H1 (cell line): ENCODE data around the gene RERG. TPM values are rescaled to one million over a fixed set of nuclear protein-coding genes. Genes with fewer than 3 reads are reported as not detected.

Source experiments
- CTCF ChIA-PET: fragments of 300-600 bp; sonication (Branson Sonifier 250); formaldehyde crosslinking; loops from one replicate; lab custom pipeline; 2021; ENCODE audit not compliant: partially characterized antibody; lab: Charles Lee
- POLR2A ChIA-PET: fragments of 300-600 bp; sonication (Branson Sonifier 250); formaldehyde crosslinking; loops from one replicate; lab custom pipeline; 2021; ENCODE audit warnings: inconsistent platforms; ENCODE audit not compliant: partially characterized antibody; lab: Charles Lee
- DNase-seq, 2 experiments: peaks; one replicate each; pipeline versions ENCODE4 v3.0.0 to v3.0.0-alpha.2; 2010 to 2022; ENCODE audit warnings: low spot score in 2 of 2, low read depth in 1 of 2, mixed read lengths in 1 of 2
- FAIRE-seq: peaks from 2 replicates; lab custom pipeline; 2011; peaks lifted over from hg19 to GRCh38; lab: Jason Lieb, UNC
- H2AFZ ChIP-seq: 2 replicates; pipeline ENCODE4 v1.8.1; 2012; ENCODE audit warnings: low read length, inconsistent platforms
- H2AK5ac ChIP-seq: 2 replicates; pipeline ENCODE4 v1.6.1; 2013; ENCODE audit warnings: low read depth, low read length
- H2BK120ac ChIP-seq: replicated peaks from 2 replicates; pipeline ENCODE3; 2013; ENCODE audit warnings: low read depth, low read length, inconsistent platforms
- H2BK12ac ChIP-seq: 2 replicates; pipeline ENCODE4 v1.6.1; 2013; ENCODE audit warnings: low read depth, low read length
- H2BK15ac ChIP-seq: 2 replicates; pipeline ENCODE4 v1.6.1; 2013; ENCODE audit warnings: low read length
- H2BK20ac ChIP-seq: 2 replicates; pipeline ENCODE4 v1.6.1; 2013; ENCODE audit warnings: low read length
- H2BK5ac ChIP-seq: 2 replicates; pipeline ENCODE4 v1.6.1; 2013; ENCODE audit warnings: low read depth, low read length
- H3K14ac ChIP-seq: 2 replicates; pipeline ENCODE4 v1.6.1; 2013; ENCODE audit warnings: inconsistent platforms; ENCODE audit not compliant: insufficient read length
- H3K18ac ChIP-seq: 2 replicates; pipeline ENCODE4 v1.6.1; 2013; ENCODE audit warnings: low read length; ENCODE audit errors: extremely low read depth
- H3K23ac ChIP-seq: 2 replicates; pipeline ENCODE4 v1.6.1; 2013; ENCODE audit warnings: inconsistent platforms; ENCODE audit not compliant: insufficient read length
- H3K23me2 ChIP-seq: 2 replicates; pipeline ENCODE4 v1.6.1; 2013; ENCODE audit warnings: low read depth, low read length
- H3K27ac ChIP-seq: 2 replicates; pipeline ENCODE4 v1.6.1; 2011; ENCODE audit warnings: low read depth, low read length, inconsistent platforms
- H3K27me3 ChIP-seq, 4 experiments: replicated peaks in 1 of 4; 1 replicate in 1 of 4; 2 replicates in 3 of 4; pipeline versions ENCODE4 v1.6.1 to v1.8.1; 2011 to 2013; ENCODE audit warnings: low read length in 3 of 4, mild to moderate bottlenecking in 3 of 4, inconsistent platforms in 2 of 4, mixed read lengths in 2 of 4, moderate library complexity in 1 of 4; ENCODE audit not compliant: control insufficient read depth in 3 of 4, insufficient read depth in 3 of 4; ENCODE audit errors: extremely low read depth in 1 of 4
- H3K36me3 ChIP-seq, 4 experiments: 2 replicates each; pipeline versions ENCODE4 v1.6.1 to v1.8.1; 2011 to 2013; ENCODE audit warnings: mild to moderate bottlenecking in 4 of 4, low read length in 3 of 4, moderate library complexity in 2 of 4, control low read depth in 1 of 4, inconsistent platforms in 1 of 4; ENCODE audit not compliant: insufficient read depth in 4 of 4, control insufficient read depth in 2 of 4
- H3K4ac ChIP-seq: replicated peaks from 2 replicates; pipeline ENCODE3; 2013; ENCODE audit warnings: low read length, low read depth, mixed read lengths, inconsistent platforms; ENCODE audit not compliant: insufficient read length
- H3K4me1 ChIP-seq, 4 experiments: replicated peaks in 1 of 4; 1 replicate in 1 of 4; 2 replicates in 3 of 4; pipeline versions ENCODE4 v1.6.1 to v1.8.1; 2011 to 2013; ENCODE audit warnings: low read length in 3 of 4, inconsistent platforms in 2 of 4, mixed read lengths in 1 of 4; ENCODE audit not compliant: insufficient read depth in 4 of 4, control insufficient read depth in 3 of 4
- H3K4me2 ChIP-seq, 2 experiments: 2 replicates each; pipeline versions ENCODE4 v1.6.1 to v1.8.1; 2011 to 2013; ENCODE audit warnings: low read depth in 2 of 2, low read length in 2 of 2, control low read depth in 1 of 2, inconsistent platforms in 1 of 2, mild to moderate bottlenecking in 1 of 2; ENCODE audit not compliant: insufficient read depth in 1 of 2
- H3K4me3 ChIP-seq, 4 experiments: fragments of 200-600, 300-600 bp in 1 of 4; sonication (generic), shearing (Covaris generic), sonication (Bioruptor Twin) in 1 of 4; 2 replicates each; pipeline versions ENCODE4 v1.5.1 to v1.8.1; 2011 to 2016; ENCODE audit warnings: low read length in 4 of 4, low read depth in 3 of 4, control low read depth in 2 of 4, inconsistent platforms in 2 of 4, mild to moderate bottlenecking in 2 of 4, mixed read lengths in 1 of 4, moderate library complexity in 1 of 4; ENCODE audit not compliant: insufficient read depth in 2 of 4; ENCODE audit errors: extremely low read depth in 1 of 4
- H3K56ac ChIP-seq: replicated peaks from 2 replicates; pipeline ENCODE3; 2013; ENCODE audit warnings: low read depth, mild to moderate bottlenecking, mixed read lengths, low read length, inconsistent platforms; ENCODE audit not compliant: insufficient read length
- H3K79me1 ChIP-seq: 2 replicates; pipeline ENCODE4 v1.6.1; 2013; ENCODE audit warnings: low read depth, low read length, control low read depth
- H3K79me2 ChIP-seq, 2 experiments: 2 replicates each; pipeline versions ENCODE4 v1.6.1 to v1.8.1; 2012 to 2013; ENCODE audit warnings: low read length in 2 of 2, mild to moderate bottlenecking in 2 of 2, inconsistent platforms in 1 of 2; ENCODE audit not compliant: insufficient read depth in 2 of 2, control insufficient read depth in 1 of 2
- H3K9ac ChIP-seq, 4 experiments: replicated peaks in 1 of 4; 1 replicate in 1 of 4; 2 replicates in 3 of 4; pipeline versions ENCODE4 v1.6.1 to v1.8.1; 2011 to 2013; ENCODE audit warnings: low read depth in 3 of 4, low read length in 3 of 4, control low read depth in 2 of 4, mild to moderate bottlenecking in 2 of 4, moderate library complexity in 2 of 4, inconsistent platforms in 1 of 4; ENCODE audit errors: extremely low read depth in 1 of 4
- H3K9me3 ChIP-seq, 2 experiments: 2 replicates each; pipeline versions ENCODE4 v1.6.1 to v1.8.1; 2012 to 2013; ENCODE audit warnings: mild to moderate bottlenecking in 2 of 2, moderate library complexity in 2 of 2, control low read depth in 1 of 2, inconsistent platforms in 1 of 2, low read depth in 1 of 2, low read length in 1 of 2, mixed read lengths in 1 of 2; ENCODE audit not compliant: insufficient read depth in 2 of 2
- H4K20me1 ChIP-seq, 2 experiments: replicated peaks in 1 of 2; 2 replicates each; pipeline versions ENCODE3 to v1.8.1; 2011 to 2013; ENCODE audit warnings: inconsistent platforms in 2 of 2, low read length in 2 of 2, mild to moderate bottlenecking in 1 of 2; ENCODE audit not compliant: insufficient read depth in 2 of 2, control insufficient read depth in 1 of 2
- H4K5ac ChIP-seq: 2 replicates; pipeline ENCODE4 v1.6.1; 2013; ENCODE audit warnings: low read length, low read depth, mixed read lengths, inconsistent platforms; ENCODE audit not compliant: insufficient read length
- H4K8ac ChIP-seq: 2 replicates; pipeline ENCODE4 v1.8.0; 2013; ENCODE audit warnings: mild to moderate bottlenecking, moderate library complexity, low read length, inconsistent platforms; ENCODE audit not compliant: insufficient read depth; ENCODE audit errors: extremely low read depth
- H4K91ac ChIP-seq: replicated peaks from 2 replicates; pipeline ENCODE3; 2013; ENCODE audit warnings: low read length, mixed read lengths, inconsistent platforms; ENCODE audit not compliant: insufficient read length
- CREB1 ChIP-seq: IDR thresholded peaks from 2 replicates; pipeline ENCODE4 v1.6.1; 2012; ENCODE audit warnings: inconsistent platforms
- CTBP2 ChIP-seq: IDR thresholded peaks from 2 replicates; pipeline ENCODE4 v1.7.0; 2011; ENCODE audit warnings: borderline replicate concordance, mild to moderate bottlenecking, moderate library complexity, mixed read lengths, low read length; ENCODE audit not compliant: insufficient read depth, insufficient read length
- EGR1 ChIP-seq: IDR thresholded peaks from 2 replicates; pipeline ENCODE4 v1.6.1; 2011; ENCODE audit warnings: low read depth, low read length, borderline replicate concordance
- EP300 ChIP-seq, 2 experiments: IDR thresholded peaks; 1 replicate in 1 of 2; 2 replicates in 1 of 2; pipeline ENCODE4 v1.6.1; 2011 to 2012; ENCODE audit warnings: low read depth in 2 of 2, low read length in 2 of 2, mild to moderate bottlenecking in 2 of 2, borderline replicate concordance in 1 of 2, inconsistent platforms in 1 of 2, moderate library complexity in 1 of 2
- FOSL1 ChIP-seq: IDR thresholded peaks from 2 replicates; pipeline ENCODE4 v1.6.1; 2011; ENCODE audit warnings: mild to moderate bottlenecking, low read depth, low read length, moderate library complexity; ENCODE audit not compliant: insufficient read depth
- JUND ChIP-seq: IDR thresholded peaks from 2 replicates; pipeline ENCODE4 v1.6.1; 2011; ENCODE audit warnings: mild to moderate bottlenecking, improper control_type of control experiment, low read length
- RAD21 ChIP-seq, 2 experiments: IDR thresholded peaks in 1 of 2; conservative IDR thresholded peaks in 1 of 2; 2 replicates each; pipeline ENCODE4 v1.6.1; 2011; ENCODE audit warnings: low read depth in 2 of 2, low read length in 2 of 2, improper control_type of control experiment in 1 of 2, inconsistent platforms in 1 of 2, mild to moderate bottlenecking in 1 of 2, moderate library complexity in 1 of 2
- SP4 ChIP-seq: IDR thresholded peaks from 2 replicates; pipeline ENCODE4 v1.6.1; 2012; ENCODE audit warnings: low read length, inconsistent platforms
- WGBS, 2 experiments: shearing (Covaris generic) in 1 of 2; methylation state at CpG; one replicate each; pipeline versions ENCODE4 v1.1.6 to v1.1.7; 2013 to 2015; ENCODE audit warnings: low lambda C conversion rate in 2 of 2, mixed read lengths in 2 of 2, inconsistent platforms in 1 of 2, low coverage in 1 of 2, missing lambda C conversion rate in 1 of 2; ENCODE audit not compliant: insufficient replicate concordance in 2 of 2, insufficient coverage in 1 of 2, insufficient read length in 1 of 2; ENCODE audit errors: extremely low coverage in 1 of 2, missing lambda C conversion rate in 1 of 2; 5-methylcytosine and 5-hydroxymethylcytosine counted together
- polyA plus RNA-seq, 7 experiments: library from polyadenylated mRNA; depleted of rRNA in 3 of 7; stranded (reverse) in 5 of 7; unstranded in 2 of 7; fragments of >200 nt in 5 of 7; fragments of 200-250 nt in 2 of 7; gene quantifications; 1 replicate in 5 of 7; 2 replicates in 1 of 7; 4 replicates in 1 of 7; pipeline versions ENCODE4 v1.2.1 to v1.2.3, GENCODE V29; 2011 to 2013; ENCODE audit warnings: missing spikeins in 2 of 7, mixed read lengths in 2 of 7
- total RNA-seq: library from RNA; stranded (reverse); fragmentation: NEBNext Ultra II Directional; extraction: Animal tissue kit (Norgen Biotek cat#: 25700); gene quantifications from 2 replicates; pipeline ENCODE4 v1.2.1, GENCODE V29; 2021
- TF ChIP-seq, protein P1 (sequence below): IDR thresholded peaks from 2 replicates; pipeline ENCODE4 v1.6.1; 2012; ENCODE audit warnings: inconsistent platforms
- TF ChIP-seq, protein P2 (sequence below): IDR thresholded peaks from 2 replicates; pipeline ENCODE4 v1.6.1; 2012; ENCODE audit warnings: inconsistent platforms

RERG gene
- total and polyA plus RNA-seq, 2 of the 8 experiments (the other 6 are each of a cell fraction or from before 2014, with no cell fraction given) = 0.12 to 0.86 TPM

DNA sequence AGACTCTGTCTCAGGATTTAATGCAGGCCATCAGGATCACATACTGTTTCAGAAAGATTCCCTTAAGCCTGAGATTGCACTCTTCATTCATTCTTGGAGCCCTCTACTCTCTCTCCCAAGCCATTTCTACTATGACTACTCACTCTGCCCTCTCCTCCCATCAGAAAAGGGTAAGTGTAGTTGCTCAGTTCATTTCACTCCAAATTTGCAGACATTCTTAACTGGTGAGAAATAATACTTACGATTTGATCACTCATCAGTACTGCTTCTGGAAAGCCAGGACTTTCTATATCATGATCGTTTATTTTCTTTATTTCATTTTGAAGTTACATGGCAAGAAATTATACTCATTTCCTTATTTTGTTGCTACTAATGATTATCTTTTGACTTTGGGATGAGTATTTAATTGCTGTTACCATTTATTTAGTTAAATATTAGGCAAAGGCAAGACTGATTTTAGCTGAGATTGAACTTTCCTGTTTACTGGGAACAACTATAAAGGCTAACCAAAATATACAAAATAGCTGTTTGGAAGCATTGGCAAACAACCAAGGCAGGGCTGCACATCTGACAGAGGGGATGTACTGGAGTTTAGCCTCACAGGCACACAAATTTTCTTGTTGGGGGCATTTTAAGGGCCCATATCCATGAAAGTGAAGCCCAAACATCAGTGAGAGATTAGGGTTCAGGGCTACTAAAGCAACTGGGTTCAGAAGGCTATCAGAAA lies 4.1 kb upstream of the RERG start:
- Histone ChIP-seq H2BK20ac (no peak overlapping the region), H2BK5ac (no peak overlapping the region), H2AK5ac (no peak overlapping the region), H3K9ac (no peak overlapping the region), H4K20me1 (no peaks in the 10 kb centered on the region), H3K9me3 (no peaks in the 10 kb centered on the region), H3K14ac (no peak overlapping the region), H3K4me3 (no peak overlapping the region), H3K56ac (no peak overlapping the region), H3K79me2 (no peaks in the 10 kb centered on the region), H3K4me1 (peaks cover 0 to 3% (median 3%) of the 10 kb centered on the region in 4 experiments; a peak in 4 of 7 replicates), H3K36me3 (no peaks in the 10 kb centered on the region), H4K91ac (no peak overlapping the region), H2BK12ac (no peak overlapping the region), H3K27ac (no peak overlapping the region), H3K79me1 (no peaks in the 10 kb centered on the region), H3K4ac (no peak overlapping the region), H3K27me3 (peaks cover 0 to 9% (median 6%) of the 10 kb centered on the region in 4 experiments; a peak in 6 of 7 replicates), H4K8ac (no peak overlapping the region), H3K18ac (no peak overlapping the region), H2BK120ac (no peak overlapping the region), H3K4me2 (no peak overlapping the region), H2AFZ (no peak overlapping the region), H2BK15ac (no peak overlapping the region), H3K23me2 (peaks cover 6% of the 10 kb centered on the region), H4K5ac (no peak overlapping the region), H3K23ac (no peak overlapping the region)
- FAIRE-seq (no peak), DNase-seq (no peak)
- 90% methylated on average over 2 of the region's 2 CpGs; no CpG with 5 or more reads in 1 of the 2 experiments for WGBS, 2 experiments
- CTCF ChIA-PET = interaction anchor here (1.0 to 3.4 kb wide), 3 partner anchors 9 to 71 kb away, joined by 3 to 9 read pairs (median 4); no protein-coding TSS in a partner anchor
- POLR2A ChIA-PET = no interaction called here
- TF ChIP-seq, protein P1, sequence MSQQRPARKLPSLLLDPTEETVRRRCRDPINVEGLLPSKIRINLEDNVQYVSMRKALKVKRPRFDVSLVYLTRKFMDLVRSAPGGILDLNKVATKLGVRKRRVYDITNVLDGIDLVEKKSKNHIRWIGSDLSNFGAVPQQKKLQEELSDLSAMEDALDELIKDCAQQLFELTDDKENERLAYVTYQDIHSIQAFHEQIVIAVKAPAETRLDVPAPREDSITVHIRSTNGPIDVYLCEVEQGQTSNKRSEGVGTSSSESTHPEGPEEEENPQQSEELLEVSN = no peak
- TF ChIP-seq CREB1 (no peak), JUND (no peak), FOSL1 (no peak), CTBP2 (no peak), EGR1 (no peak), EP300 (IDR thresholded peaks at IDR 0.05; ENCODE audit: borderline replicate concordance in 1 of 2, low read depth in 2 of 2, low read length in 2 of 2) (no peak), RAD21 (IDR thresholded peaks at IDR 0.05 in 1 of 2, conservative IDR thresholded peaks at IDR 0.05 in 1 of 2; ENCODE audit: low read depth in 2 of 2, low read length in 2 of 2) (no peak), SP4 (no peak)
- TF ChIP-seq, protein P2, sequence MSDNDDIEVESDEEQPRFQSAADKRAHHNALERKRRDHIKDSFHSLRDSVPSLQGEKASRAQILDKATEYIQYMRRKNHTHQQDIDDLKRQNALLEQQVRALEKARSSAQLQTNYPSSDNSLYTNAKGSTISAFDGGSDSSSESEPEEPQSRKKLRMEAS = no peak
